Measurements from ENCODE around the gene TIAL1.

The TIAL1 gene

DNA sequence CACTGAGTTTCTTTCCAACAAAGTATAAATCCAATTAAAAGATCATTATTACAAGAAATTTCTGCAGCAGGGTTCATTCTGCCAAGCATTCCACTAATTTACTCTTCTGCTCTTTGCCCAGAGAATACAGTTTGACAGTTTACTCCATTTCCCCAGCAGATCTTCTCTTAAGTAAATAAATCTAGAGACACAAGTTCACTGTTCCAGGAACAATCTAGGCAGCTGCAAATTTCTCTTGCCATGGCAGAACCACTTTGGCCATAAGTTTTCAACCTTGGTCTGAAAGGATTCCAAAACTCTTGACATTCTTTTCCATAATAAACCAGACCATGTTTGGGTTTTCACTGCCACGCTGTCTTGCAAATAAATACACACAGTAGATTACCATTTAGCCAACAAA lies 65.7 kb downstream of the TIAL1 start:
- peak; percentile 90 for DNase-seq (ENCODE audit: low read depth)

DNA sequence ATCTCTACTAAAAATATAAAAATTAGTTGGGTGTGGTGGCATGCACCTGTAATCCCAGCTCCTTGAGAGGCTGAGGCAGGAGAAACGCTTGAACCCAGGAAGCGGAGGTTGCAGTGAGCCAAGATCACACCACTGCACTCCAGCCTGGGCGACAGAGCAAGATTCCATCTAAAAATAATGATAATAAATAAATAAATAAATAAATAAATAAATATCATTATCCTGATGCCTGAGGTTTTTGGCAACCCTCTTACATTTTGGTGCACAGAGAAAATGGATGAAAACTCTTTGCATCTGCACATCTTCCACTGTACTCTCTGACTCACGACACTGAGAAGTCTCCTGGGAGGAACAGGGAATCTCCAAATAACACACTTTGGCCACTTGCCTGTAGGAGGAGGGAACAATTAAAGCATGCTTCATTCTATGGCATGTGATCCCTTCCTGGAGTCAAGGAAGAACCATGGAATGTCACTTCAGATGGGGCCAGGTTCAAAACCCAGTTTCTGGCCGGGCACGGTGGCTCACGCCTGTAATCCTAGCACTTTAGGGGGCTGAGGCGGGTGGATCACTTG lies 68.0 kb downstream of the TIAL1 start:
- peak; percentile 90 for DNase-seq (ENCODE audit: low read depth)

DNA sequence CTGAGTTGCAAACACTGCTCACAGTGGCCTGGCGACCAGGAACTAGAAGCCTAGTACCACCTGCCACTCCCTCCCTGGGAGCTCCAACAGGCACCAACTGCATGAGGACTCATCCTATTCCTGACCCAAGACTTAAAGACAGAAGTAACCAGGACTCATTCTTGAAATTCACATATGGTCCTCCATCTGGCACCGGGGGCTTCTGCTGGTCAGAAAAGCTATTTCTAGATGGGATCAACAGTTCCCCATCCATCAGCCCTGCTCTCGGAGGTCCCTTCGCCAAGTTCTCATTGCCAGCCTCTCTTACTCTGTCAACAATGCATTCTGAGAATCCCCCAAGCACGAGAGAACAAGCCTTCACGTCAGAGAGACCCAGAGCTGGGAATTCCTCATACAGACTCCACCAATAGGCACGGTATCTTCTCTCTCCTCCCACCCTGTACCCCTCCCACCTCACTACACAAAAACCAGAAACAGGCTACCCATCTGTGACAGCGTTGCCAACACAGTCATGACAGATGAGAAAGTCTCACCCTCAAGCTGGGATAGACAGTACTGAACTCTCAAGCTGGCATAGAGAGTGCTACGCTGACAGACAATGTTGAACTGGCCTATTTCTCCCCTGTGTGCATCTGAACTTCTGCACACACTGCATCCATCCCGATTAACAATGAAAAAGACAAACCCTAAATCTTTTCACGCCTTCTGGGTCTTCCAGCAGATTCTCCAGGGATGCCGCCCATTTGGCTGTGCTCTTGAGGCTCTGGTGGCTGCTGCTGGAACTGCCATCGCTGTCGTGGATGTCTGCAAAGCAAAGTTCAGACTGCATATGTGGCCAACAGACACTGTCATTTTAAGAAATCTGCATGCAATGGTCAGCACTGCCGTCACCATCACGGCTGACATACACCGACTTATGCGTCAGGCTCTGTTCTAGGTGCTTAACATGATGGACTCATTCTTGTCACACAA lies 69.9 kb downstream of the TIAL1 start:
- DNase-seq (ENCODE audit: low read depth): no peak

DNA sequence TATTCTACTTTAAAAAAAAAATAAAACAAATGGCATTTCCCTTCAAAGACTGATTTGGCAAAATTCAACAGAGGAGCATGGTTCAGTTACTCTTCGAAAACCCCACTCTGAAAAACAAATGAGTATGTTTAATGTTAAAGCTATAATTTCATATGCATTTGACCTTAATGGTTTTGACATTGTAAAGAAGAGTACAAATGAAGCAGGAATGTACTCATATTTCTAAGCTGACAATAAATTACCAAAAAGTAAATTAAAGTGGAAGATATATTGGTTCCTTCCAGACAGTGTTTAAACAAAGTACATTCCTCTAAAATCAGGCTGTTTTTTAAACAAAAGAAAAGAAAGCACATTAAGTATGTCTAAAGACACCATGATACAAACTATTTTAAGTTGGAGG lies 70.6 kb downstream of the TIAL1 start:
- no peak for DNase-seq (ENCODE audit: low read depth)

DNA sequence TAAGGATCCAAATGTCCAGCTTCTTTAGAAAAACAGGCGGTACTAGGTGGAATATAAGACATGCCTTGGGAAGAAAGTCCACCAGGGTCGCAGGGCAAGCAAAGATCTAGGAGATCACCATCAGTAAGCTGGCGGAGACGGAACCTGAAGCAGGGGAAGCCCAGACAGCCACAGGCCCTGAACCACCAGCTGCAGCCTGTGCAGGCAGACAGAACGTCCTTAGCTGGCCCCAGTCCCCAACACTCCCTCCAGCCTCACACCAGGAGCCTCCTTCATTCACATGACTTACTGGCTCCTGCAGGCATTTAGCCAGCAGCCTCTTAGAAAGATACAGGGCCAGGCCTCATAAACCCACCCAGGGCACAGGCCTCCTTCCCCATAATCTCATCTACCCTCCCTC lies 71.6 kb downstream of the TIAL1 start:
- no peak for DNase-seq (ENCODE audit: low read depth)

DNA sequence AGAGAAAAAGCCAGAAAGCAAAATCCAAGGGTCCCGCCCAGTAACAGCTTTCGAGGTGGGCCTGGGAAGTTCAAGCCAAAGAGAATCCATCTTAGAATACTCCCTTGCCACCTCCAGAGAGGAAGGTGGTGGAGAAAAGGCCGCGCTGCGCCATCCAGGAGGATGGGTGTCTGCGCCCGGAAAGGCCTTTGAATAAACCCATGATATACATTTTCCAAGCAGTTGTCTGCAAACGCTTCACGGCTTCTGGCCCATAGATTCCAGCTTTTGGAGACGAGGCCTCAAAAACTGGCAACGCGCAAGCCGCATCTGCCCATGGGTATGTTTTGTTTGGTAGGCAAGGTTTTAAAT lies 72.1 kb downstream of the TIAL1 start:
- DNase-seq (ENCODE audit: low read depth): no peak

DNA sequence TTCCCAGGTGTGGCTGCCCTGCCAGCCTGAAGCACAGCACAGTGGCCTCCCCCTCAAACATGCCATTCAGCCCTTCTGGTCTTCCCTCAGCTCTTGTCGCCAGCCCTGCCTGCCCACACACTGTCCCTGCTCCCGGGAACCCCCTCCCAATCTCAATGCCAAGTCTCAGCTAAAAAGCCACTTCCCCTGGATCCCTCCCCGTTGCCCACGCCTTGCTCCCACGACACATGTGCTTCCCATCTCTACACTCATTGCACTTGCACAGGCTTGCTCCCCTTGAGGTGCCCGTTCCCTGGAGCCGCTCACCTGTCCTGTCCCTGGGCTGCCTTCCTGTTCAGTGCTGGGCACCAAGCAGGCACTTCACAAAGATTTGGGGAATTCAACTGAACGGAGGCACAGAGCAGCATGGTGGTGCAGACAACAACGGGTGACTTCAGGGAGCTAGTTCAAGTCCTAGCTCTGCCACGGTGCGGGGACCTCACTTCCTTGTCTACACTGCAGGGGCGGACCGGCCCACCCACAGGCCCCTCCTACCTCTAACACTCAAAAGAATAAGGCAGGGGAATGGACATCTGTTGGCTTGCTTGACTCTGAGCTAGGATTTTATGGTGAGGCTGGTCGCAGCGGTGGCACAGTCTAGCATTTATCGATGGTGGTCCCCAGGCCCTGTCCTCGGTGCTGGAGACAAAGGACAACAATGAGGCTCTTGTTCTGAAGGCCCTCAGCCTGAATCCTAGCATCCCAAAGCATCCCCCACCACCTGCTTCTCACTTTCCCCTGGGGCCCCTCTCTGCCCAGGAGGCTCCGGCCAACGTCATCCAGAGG lies 72.7 kb downstream of the TIAL1 start:
- no peak for DNase-seq (ENCODE audit: low read depth)
